HG03469 (cell line): ENCODE results near the gene FSD2.
"Not testable (repeated sequence)": the region's sequence is repeated elsewhere in the genome, so short reads cannot be mapped to it uniquely, and the experiment has no call there.

Experiments used
- ATAC-seq: cut with Tn5 transposase; IDR thresholded peaks from one replicate; pipeline ENCODE4 v1.9.1; 2021; ENCODE audit warnings: mild to moderate bottlenecking, moderate library complexity, moderate number of reproducible peaks; ENCODE audit not compliant: unreplicated experiment

The FSD2 gene

DNA sequence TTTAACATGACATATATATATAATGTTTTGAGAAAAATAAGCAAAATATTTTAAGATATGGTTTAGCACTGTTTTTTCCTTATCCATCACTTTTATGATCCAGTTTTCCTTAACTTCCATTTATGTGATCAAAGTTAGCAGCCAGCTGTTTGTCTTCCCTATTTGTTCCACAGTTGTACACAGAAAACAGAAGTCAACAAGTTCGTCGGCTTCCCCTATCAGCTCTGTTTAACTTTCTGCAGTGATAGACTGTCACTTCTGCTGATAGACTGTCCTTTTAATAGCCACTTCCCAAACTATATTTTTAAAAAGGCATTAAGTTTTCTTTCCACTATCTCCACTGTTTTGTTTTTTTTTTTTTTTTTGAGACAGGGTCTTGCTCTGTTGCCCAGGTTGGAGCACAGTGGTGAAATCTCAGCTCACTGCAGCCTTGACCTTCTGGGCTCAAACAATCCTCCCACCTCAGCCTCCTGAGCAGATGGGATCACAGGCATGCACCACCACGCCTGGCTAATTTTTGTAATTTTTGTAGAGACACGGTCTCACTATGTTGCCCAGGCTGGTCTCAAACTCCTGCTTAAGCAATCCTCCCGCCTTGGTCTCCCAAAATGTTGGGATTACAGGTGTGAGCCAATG lies 7.2 kb downstream of the FSD2 start:
- ATAC-seq, result no peak

DNA sequence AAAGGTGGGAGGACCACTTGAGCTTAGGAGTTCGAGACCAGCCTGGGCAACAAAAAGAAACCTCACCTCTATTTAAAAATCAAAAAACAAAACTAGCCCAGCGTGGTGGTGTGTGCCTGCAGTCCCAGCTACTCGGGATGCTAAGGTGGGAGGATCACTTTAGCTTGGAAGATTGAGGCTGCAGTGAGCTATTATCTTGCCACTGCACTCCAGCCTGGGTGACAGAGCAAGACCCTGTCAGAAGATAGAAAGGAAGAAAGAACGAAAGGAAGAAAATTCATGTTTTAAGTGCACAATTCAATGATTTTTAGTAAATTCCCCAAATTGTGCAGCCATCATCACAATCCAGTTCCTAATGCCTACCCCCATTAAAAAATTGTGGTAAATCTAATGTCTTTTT lies 7.8 kb downstream of the FSD2 start:
- ATAC-seq, result no peak

DNA sequence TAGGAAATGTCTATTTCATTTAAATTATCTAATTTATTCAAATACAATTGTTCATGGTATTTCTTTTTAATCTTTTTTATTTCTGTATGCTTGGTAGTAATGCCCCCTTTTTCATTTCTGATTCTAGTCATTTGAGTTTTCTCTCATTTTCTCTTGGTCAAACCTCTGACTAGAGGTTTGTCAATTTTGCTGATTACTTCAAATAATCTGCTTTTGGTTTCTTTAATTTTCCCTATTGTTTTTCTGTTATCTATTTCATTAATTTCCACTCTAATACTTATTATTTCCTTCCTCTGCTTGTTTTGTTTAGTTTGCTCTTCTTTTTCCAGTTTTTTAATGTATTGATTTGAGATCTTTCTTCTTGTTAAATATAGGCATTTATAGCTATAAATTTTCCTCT lies 12.1 kb downstream of the FSD2 start:
- no peak for ATAC-seq

DNA sequence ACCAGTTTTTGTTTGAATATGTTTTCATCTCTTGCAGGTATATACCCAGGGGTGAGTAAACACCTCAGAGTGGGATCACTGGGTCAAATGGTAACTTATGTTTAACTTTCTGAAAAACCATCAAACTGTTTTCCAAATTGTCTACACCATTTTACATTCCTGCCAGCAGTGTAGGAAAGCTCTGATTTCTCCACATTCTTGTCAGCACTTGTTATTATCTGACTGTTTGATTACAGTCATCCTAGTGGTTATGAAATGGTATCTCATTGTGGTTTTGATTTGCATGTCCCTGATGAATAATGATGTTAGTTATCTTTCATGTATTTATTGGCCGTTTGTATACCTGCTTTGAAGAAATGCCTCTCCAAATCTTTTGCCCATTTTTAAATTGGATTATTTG lies 13.8 kb downstream of the FSD2 start:
- ATAC-seq, result no peak

DNA sequence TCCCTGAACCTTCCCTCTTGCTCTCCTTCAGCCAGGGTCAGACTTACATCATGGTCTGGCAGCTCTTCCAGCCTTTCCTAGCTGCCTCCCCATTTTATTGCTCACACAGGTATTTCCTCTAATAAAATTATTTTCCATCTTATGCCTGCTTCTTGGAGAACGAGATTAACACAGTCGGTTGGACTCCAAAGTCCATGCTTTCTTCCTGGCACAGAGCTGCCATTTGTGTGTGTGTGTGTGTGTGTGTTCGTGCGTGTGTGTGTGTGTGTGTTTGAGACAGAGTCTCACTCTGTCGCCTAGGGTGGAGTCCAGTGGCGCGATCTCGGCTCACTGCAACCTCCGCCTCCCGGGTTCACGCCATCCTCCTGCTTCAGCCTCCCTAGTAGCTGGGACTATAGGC lies 15.5 kb downstream of the FSD2 start:
- no peak for ATAC-seq

DNA sequence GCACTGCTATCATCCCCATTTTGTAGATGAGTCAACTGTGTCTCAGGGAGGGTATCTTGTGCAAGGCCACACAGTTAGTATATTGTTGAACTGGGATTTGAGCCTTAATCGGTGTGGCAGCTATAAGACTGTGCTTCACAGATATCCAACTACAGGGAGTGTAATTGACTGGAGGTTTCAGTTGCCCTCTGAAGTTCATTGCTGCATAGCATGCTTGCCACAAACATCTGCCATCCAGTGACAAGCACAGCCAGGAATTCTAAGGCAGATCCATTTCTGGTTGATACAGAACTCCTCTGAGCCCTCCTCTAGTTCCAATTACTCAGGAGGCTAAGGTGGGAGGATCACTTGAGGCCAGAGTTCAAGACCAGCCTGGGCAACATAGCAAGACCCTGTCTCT lies 16.4 kb downstream of the FSD2 start:
- ATAC-seq, result no peak

DNA sequence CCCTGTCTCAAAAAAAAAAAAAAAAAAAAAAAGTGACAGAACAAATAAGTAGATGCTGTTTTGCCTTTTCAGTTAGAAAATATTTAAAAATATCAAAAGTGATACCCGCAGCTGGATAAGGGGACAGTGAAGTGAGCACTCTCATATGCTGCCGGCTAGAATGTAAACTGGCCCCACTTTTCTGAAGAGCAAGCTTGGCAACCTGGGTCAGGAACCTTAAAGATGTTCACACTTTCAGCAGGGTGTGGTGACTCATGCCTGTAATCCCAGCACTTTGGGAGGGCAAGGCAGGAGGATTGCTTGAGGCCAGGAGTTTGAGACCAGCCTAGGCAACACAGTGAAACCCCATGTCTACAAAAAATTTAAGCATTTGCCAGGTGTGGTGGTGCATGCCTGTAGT lies 17.4 kb downstream of the FSD2 start:
- no peak for ATAC-seq

DNA sequence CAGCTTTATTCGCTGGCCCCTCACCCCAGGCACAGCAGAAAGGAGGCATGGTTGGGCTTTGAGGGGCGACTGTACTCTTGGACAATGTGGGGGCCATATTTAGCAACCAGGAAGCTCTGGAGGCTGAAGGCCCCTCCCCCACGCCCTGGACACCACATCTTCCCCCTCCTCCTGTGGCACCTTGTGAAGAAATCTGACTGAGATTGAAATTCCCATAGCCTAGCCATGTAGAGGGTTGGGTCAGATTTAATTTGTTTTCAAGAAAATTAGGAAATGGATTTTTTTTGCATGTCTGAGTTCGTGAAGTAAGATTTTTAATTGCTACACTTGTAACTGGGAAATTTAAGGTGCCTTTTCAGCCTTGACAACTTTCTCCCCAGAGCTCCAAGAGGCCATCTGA lies 24.5 kb downstream of the FSD2 start:
- no peak for ATAC-seq

DNA sequence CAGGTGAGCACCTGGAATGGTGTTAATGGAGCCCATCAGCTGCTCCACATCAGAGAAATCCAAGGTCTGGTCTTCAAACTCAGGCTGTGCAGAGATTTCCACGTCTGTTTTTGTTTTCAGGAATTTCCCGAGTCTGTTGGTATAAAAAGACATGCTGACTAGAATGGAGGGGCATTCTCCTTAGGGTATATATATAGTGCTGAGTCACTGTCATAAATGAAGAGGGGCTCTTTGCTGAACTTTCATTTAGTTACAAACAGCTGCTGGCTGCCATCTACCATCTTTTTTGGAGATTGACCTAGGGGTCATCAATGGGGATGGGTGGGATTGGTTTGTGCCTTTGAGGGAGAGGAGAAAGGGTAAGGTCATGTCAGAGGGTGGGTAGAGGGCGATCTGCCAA lies 27.1 kb downstream of the FSD2 start:
- ATAC-seq, result no peak

DNA sequence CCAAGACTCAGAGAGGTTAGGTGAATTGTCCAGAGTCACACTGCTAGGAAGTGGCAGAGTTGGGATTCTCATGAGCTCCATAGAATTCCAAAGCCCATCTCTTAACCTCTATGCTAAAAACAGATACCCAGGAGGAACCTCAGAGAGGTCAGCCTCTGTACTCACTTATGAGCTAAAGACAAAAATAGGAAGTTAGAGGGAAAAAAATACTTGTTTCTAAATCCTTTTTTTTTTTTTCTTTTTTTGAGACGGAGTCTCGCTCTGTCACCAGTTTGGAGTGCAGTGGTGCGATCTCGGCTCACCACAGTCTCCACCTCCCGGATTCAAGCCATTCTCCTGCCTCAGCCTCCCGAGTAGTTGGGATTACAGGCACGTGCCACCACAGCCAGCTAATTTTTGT lies 31.4 kb downstream of the FSD2 start:
- no peak for ATAC-seq

DNA sequence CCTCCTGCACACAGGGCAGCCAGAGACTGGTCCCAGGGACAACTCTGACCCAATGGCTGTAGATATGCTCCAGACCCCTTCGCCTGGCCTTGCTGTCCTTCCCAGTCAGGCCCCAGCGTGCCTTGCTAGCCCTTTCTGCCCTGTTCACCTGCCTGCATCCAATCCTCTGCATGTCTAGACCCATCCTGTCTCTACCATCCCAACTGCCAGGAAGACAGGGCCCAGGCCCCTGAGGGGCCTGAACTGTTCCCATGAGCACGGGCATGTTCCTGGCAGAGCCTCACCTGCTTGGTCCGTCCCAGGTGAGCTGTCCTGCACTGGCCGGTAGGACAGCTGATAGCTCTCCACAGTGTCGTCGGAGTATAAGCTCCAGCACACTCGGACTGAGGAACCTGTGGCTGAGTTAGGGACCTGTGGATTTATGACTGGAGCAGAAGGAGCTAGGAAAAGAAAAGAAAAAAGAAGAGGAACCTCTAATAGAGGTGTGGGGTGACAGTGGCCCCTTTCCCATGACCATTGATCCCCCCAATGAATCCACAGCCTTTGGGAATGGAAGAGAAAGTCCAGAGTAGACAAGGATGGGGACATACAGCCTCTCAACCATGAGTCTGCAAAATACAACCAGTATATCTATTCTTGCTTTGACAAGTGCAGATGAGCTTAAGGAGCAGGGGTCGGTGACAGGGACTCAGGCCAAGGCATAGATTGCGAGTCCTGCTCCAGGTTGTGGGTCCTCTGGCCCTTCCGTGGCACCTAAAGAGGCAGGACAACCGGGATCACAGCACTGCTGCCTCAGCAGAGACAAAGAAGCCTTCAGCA lies 33.9 kb downstream of the FSD2 start:
- ATAC-seq, result no peak

DNA sequence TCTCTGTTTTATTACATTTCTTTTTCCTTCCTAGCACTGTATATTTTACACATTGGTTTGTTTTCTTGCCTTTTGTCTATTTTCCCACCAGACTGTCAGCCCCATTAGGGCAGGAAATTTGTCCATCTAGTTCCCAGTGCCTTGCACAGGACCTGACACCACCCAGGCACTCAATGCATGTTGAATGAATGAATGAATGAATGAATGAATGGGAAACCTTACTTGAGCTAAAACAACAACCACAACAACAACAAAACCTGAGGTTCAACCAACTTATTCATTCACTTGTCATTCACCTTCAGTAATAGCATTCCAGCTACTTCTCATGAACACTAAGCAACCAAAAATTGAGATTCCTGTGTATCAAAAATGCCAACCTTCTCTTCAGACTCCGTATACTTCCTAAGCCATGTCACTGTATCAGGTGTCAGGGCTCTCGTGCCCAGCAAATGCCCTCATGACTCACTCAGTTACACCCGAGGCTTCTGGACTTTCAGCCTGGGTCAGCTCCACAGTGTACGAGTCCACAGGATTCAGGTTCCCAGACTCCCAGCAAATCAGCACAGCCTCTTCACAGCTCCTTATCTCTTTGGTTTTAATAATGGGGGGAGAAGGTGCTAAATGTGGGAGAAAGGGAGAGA lies 37.3 kb downstream of the FSD2 start:
- no peak for ATAC-seq

DNA sequence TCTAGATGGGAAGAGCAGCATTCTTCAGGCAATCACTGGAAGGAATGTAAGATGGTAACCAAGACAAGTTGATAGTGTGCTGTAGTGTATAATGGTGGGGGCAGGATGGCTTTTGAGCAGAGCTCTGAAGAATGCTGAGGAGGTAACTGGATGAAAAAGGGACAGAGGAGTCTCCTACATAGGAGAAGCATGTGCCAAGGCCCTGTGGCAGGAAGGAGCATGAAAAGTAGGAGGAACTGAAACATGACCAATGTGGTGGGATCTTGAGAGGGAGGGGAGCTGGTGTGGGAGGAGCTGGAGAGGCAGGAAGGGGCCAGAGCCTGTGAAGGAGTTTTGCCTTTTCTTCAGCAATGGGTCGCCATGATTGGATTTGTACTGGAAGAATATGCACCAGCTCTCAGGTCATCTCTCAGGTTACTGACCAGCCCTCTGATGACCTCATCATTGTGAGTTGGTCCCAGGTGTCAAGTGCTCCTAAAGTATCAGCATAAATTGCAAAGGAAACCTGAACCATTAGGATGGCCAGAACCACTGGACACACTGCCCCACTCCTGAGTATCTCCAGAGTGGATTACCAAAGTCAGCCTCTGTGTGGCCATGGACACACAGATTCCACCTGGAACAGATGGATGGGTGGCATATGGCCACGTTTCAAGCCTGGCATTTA lies 38.6 kb downstream of the FSD2 start:
- no peak for ATAC-seq

DNA sequence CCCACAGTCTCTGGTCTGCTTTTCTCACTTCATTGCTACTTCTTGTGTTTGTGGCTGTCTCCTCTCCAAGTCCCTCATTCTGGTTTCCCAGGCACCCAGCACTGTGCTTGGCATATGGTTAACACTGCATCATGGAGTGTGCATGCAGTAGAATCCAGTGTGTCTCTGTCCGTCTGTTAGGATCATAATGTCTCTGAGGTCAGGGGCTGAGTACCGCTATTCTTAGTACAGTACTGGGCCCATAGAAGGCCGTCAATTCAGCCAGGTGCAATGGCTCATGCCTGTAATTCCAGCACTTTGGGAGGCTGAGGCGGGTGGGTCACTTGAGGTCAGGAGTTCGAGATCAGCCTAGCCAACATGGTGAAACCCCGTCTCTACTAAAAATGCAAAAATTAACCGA lies 39.7 kb downstream of the FSD2 start:
- ATAC-seq, result not testable (repeated sequence)

DNA sequence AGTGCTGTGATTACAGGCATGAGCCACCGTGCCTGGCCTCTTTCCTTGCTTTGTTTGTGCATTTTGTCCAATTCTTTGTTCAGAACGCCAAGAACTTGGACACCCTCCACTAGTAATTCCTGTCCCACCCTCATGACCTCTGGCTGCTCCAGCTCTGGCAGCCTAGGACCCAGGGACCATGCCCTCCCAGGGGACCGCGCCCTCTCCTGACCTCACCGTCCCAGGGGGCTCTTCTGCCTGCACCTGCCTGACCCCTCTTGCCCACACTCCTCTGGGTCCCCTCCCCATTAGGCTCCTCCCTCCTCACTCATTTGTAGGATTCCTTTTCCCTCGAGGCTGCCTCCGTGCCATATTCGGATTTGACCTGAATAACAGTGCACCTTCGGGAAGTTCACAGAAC lies 41.1 kb downstream of the FSD2 start:
- ATAC-seq, result no peak

DNA sequence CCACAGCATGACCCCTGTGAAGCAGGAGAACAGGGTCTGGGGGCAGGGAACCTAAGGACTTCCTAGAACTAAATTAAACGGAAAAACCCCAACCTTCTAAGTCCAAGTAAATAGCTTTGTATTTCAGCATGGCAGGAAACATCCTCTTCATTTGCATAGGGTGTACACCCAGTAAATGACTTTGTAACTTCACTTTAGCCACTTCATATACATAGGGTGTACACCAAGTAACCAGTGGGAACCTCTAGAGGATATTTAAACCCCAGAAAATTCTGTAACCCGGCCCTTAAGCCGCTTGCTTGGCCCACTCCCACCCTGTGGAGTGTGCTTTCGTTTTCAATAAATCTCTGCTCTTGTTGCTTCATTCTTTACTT lies 41.8 kb downstream of the FSD2 start:
- no peak for ATAC-seq

DNA sequence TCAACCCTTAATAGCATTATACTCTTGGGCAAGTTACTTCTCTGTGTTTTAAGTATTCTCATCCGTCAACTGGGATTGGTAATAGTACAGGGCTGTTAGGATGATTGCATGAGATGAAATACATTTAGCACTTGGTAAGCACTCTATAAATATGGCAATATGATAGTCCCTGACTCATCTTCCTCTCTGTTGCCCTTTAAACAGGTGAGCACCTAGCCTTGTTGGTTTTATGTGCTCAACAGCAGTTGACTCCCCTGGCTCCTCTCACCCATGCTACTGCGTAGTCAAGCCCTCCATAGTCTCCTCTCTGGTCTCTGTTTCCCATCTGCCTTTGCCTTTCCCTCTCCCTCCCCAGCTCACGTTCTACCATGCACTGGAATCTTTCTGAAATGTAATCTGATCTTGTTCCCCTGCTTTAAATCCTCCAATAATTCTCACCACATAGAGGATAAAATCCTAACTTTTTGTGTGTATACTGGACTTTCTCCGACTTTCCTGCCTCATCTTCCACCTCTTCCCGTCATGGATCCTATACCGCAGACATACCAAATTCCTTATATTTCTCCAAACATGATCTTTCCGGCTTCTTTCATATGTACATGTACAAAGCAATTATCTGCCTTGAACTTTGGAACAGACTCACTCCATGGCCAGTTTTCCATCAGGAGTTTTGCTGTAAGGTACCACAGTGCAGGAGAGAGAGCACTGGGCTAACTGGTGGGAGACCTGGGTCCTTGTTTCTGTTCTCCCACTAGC lies 42.3 kb downstream of the FSD2 start:
- no peak for ATAC-seq

DNA sequence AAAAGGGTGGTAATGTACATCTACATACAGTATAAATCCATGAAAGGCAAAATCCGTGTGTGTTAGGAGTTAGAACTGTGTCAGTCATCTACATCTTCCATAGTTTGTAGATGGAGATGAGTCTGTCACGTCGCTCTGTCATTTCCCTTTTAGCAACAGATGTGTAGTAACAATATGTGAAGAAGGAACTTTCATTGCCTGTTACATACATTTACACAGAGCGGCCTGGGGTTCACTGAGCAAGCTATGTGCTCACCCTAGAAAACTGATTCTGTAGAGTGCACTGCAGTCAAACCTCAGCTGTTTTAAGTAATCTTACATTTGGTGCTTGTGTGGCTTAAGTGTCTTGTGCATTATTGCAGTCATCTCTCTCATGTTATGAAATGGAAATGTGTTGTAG lies 54.6 kb downstream of the FSD2 start:
- ATAC-seq, result no peak

DNA sequence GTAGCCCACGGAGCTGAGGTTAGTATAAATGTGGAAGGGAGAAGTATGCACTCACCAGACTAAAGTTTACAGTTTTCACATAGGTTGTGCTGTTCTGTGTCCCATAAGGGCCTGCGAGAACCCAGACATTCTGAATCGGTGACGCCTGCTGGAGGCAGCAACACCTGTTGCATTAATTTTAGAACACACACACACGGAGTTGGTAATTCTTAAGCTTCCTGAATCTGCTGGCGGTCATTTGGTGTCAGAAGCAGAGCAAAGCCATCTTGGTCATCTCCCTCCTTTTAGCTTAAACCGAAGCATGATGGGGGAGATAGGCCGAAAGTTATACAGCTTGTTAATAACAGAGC lies 55.1 kb downstream of the FSD2 start:
- no peak for ATAC-seq

DNA sequence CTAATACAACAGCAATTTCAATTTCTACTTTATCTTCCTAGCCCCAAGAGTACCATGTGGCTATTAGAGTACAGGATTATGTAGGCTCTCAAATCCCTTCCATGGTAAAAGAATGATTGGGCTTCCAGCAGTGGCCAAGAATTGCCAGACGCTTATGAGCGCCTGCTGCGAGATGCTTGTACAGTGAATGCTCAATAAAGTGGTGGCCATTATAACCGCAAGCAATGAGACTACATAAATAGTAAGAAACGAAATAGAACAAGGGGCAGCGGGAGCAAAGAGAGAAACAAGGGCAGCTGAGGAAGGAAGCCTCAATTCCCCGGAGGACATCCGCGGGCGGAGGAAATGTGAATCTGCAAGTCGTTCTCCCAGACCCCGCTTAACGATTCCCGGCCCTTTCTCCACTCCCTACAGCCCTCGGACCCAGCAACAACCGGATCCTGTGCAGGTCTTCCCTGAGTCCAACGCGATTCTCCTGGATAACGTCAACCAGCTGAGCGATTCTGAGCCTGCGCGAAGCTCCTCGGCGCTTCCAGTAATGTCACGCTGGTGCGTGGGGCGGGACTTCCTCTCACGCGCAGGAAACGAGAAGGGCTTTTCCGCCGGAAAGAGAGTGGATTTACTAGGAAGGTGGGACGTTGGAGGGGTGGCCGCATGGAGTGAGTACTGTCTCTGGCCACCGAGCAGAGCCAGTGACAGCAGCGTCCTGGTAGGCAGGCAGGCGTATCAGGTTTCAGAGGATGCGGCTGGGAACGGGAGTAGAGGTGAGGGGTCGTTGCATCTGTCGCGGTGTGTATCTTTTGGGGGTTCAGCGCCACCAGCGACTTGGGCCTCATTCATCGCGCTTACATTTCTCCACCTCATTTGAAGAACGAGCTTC lies 55.7 kb downstream of the FSD2 start:
- no peak for ATAC-seq
